Spleen (tissue), 7 donors: ENCODE measurements around the gene RPUSD1.

ENCODE experiments used
- CTCF ChIP-seq, 11 experiments: fragments of 200-600 bp in 7 of 11; fragments of 450-650 bp in 4 of 11; sonication (generic) in 4 of 11; IDR thresholded peaks in 8 of 11; conservative IDR thresholded peaks in 3 of 11; 1 replicate in 7 of 11; 2 replicates in 4 of 11; pipeline versions ENCODE4 v1.4.0 to v1.8.0; 2016 to 2021; ENCODE audit warnings: antibody characterized with exemption in 11 of 11, inconsistent platforms in 4 of 11, mild to moderate bottlenecking in 1 of 11
- POLR2A ChIP-seq, 3 donors: fragments of 450-650 bp; IDR thresholded peaks; one replicate each; pipeline ENCODE4 v1.5.1; 2017; ENCODE audit warnings: antibody characterized with exemption in 3 of 3, mild to moderate bottlenecking in 1 of 3
- donor health status: DM: no; HTN: no; CAD: no; lungs with moderate emphysema.
- donor health status: DM: no; HTN: no; CAD: no.
- donor health status: DM: no; HTN: no; CAD: no.

- TF ChIP-seq CTCF (IDR thresholded peaks at IDR 0.05 in 8 of 11, conservative IDR thresholded peaks at IDR 0.05 in 3 of 11) (no peak), POLR2A (IDR thresholded peaks at IDR 0.05) (no peak)
Measured at GRCh38 chr16:760065-760464, 28.1 kb downstream of the RPUSD1 start.
